CD14-positive monocyte (primary cell): ENCODE data around the gene CLDN22. TPM values are rescaled to one million over a fixed set of nuclear protein-coding genes. Genes with fewer than 3 reads are reported as not detected.

ENCODE experiments used
- DNase-seq, 3 donors: peaks; one replicate each; pipeline ENCODE4 v3.0.0-alpha.2; 2011 to 2022
- H2AFZ ChIP-seq: 2 replicates; pipeline ENCODE4 v1.6.0; 2012; ENCODE audit warnings: mild to moderate bottlenecking, low read depth, low read length, inconsistent platforms; ENCODE audit not compliant: insufficient read depth, poor library complexity, severe bottlenecking
- H3K27ac ChIP-seq, 2 donors: 1 replicate in 1 of 2; 2 replicates in 1 of 2; pipeline ENCODE4 v1.5.1; 2012 to 2013; ENCODE audit warnings: low read length in 2 of 2, control low read depth in 1 of 2, inconsistent platforms in 1 of 2, low read depth in 1 of 2, mild to moderate bottlenecking in 1 of 2
- H3K27me3 ChIP-seq, 2 donors: one replicate each; pipeline versions ENCODE4 v1.6.0 to v1.6.1; 2011 to 2013; ENCODE audit warnings: low read length in 2 of 2; ENCODE audit not compliant: control insufficient read depth in 2 of 2, insufficient read depth in 2 of 2
- H3K36me3 ChIP-seq, 2 donors: replicated peaks in 1 of 2; 1 replicate in 1 of 2; 2 replicates in 1 of 2; pipeline versions ENCODE4 v1.5.1 to v1.6.1; 2012 to 2013; ENCODE audit warnings: low read length in 2 of 2, control low read depth in 1 of 2, inconsistent platforms in 1 of 2, mild to moderate bottlenecking in 1 of 2; ENCODE audit not compliant: insufficient read depth in 2 of 2, control insufficient read depth in 1 of 2
- H3K4me1 ChIP-seq, 2 donors: 1 replicate in 1 of 2; 2 replicates in 1 of 2; pipeline versions ENCODE4 v1.5.1 to v1.6.1; 2012 to 2013; ENCODE audit warnings: low read length in 2 of 2, control low read depth in 1 of 2, inconsistent platforms in 1 of 2, mild to moderate bottlenecking in 1 of 2, moderate library complexity in 1 of 2; ENCODE audit not compliant: insufficient read depth in 2 of 2, control insufficient read depth in 1 of 2
- H3K4me2 ChIP-seq: replicated peaks from 2 replicates; pipeline ENCODE3; 2012; ENCODE audit warnings: low read length, moderate library complexity, mild to moderate bottlenecking; ENCODE audit not compliant: poor library complexity, severe bottlenecking; ENCODE audit errors: extremely low read depth
- H3K4me3 ChIP-seq, 3 experiments: fragments of 200-600 bp in 1 of 3; sonication (generic) in 1 of 3; replicated peaks in 1 of 3; 1 replicate in 2 of 3; 2 replicates in 1 of 3; pipeline ENCODE4 v1.5.1; 2011 to 2013; ENCODE audit warnings: low read length in 3 of 3, mild to moderate bottlenecking in 3 of 3, control low read depth in 2 of 3, low read depth in 2 of 3, inconsistent platforms in 1 of 3, moderate library complexity in 1 of 3
- H3K79me2 ChIP-seq: 2 replicates; pipeline ENCODE4 v1.6.0; 2012; ENCODE audit warnings: mild to moderate bottlenecking, control low read depth, inconsistent platforms, low read length, moderate library complexity; ENCODE audit not compliant: insufficient read depth
- H3K9ac ChIP-seq: 2 replicates; pipeline ENCODE4 v1.6.0; 2017; ENCODE audit warnings: low read length, mild to moderate bottlenecking; ENCODE audit not compliant: insufficient read depth, poor library complexity, severe bottlenecking
- H3K9me3 ChIP-seq, 2 donors: replicated peaks in 1 of 2; 1 replicate in 1 of 2; 2 replicates in 1 of 2; pipeline versions ENCODE4 v1.5.1 to v1.6.1; 2012 to 2013; ENCODE audit warnings: low read length in 2 of 2, control low read depth in 1 of 2; ENCODE audit not compliant: control insufficient read depth in 1 of 2, insufficient read depth in 1 of 2
- H4K20me1 ChIP-seq: 2 replicates; pipeline ENCODE4 v1.6.0; 2012; ENCODE audit warnings: mild to moderate bottlenecking, low read length, control low read depth, moderate library complexity; ENCODE audit not compliant: insufficient read depth
- H3K27ac Mint-ChIP-seq, 7 donors: one replicate each; pipeline ENCODE4 v1.8.0; 2020; ENCODE audit warnings: mild to moderate bottlenecking in 7 of 7, mixed read lengths in 7 of 7, moderate library complexity in 6 of 7, inconsistent platforms in 2 of 7
- H3K27me3 Mint-ChIP-seq, 3 donors: one replicate each; pipeline ENCODE4 v1.8.0; 2021 to 2022; ENCODE audit warnings: low read depth in 3 of 3, mild to moderate bottlenecking in 3 of 3, mixed read lengths in 3 of 3, moderate library complexity in 3 of 3, inconsistent platforms in 1 of 3
- H3K36me3 Mint-ChIP-seq, 2 donors: one replicate each; pipeline ENCODE4 v1.8.0; 2020; ENCODE audit warnings: mixed read lengths in 2 of 2, inconsistent platforms in 1 of 2, mild to moderate bottlenecking in 1 of 2
- H3K4me1 Mint-ChIP-seq: one replicate; pipeline ENCODE4 v1.8.0; 2020; ENCODE audit warnings: mild to moderate bottlenecking, mixed read lengths
- H3K4me3 Mint-ChIP-seq, 2 donors: one replicate each; pipeline ENCODE4 v1.8.0; 2020; ENCODE audit warnings: mild to moderate bottlenecking in 2 of 2, mixed read lengths in 2 of 2, moderate library complexity in 1 of 2
- H3K9me3 Mint-ChIP-seq, 7 donors: one replicate each; pipeline ENCODE4 v1.8.0; 2020 to 2022; ENCODE audit warnings: mixed read lengths in 7 of 7, mild to moderate bottlenecking in 6 of 7, moderate library complexity in 6 of 7, inconsistent platforms in 2 of 7
- CTCF ChIP-seq: fragments of 200-600 bp; IDR thresholded peaks from one replicate; pipeline ENCODE4 v1.8.0; 2022; ENCODE audit warnings: antibody characterized with exemption, mild to moderate bottlenecking
- WGBS: methylation state at CpG from one replicate; pipeline ENCODE4 v1.1.5; 2013; ENCODE audit warnings: missing lambda C conversion rate; ENCODE audit not compliant: insufficient coverage; 5-methylcytosine and 5-hydroxymethylcytosine counted together
- intact Hi-C, 2 donors: fragments of 100-400 bp; cut with micrococcal nuclease; formaldehyde crosslinking; loops; one replicate each; pipeline versions ENCODE4 v1.15.0 to v1.15.1; 2023
- polyA plus RNA-seq, 3 donors: library from polyadenylated mRNA; depleted of rRNA in 1 of 3; unstranded in 2 of 3; stranded (reverse) in 1 of 3; fragments of 300-500 nt in 2 of 3; fragments of >200 nt in 1 of 3; fragmentation: Illumina TruSeq in 2 of 3; gene quantifications; 1 replicate in 2 of 3; 2 replicates in 1 of 3; pipeline ENCODE4 v1.2.3, GENCODE V29; 2012 to 2021

Gene CLDN22
- polyA plus RNA-seq, 3 donors = not detected

- Histone ChIP-seq H3K36me3 (no peaks in the 10 kb centered on the region), H3K4me1 (no peaks in the 10 kb centered on the region), H2AFZ (no peak overlapping the region), H3K4me3 (no peak overlapping the region), H3K79me2 (no peaks in the 10 kb centered on the region), H3K27me3 (no peaks in the 10 kb centered on the region), H4K20me1 (no peaks in the 10 kb centered on the region), H3K27ac (no peak overlapping the region), H3K9me3 (no peaks in the 10 kb centered on the region), H3K4me2 (no peak overlapping the region), H3K9ac (no peak overlapping the region)
- Mint-ChIP-seq H3K4me3 (no peak overlapping the region), H3K27me3 (peaks cover 2 to 9% (median 5%) of the 10 kb centered on the region in 3 donors), H3K27ac (no peak overlapping the region), H3K4me1 (peaks cover 2% of the 10 kb centered on the region), H3K36me3 (no peaks in the 10 kb centered on the region), H3K9me3 (peaks cover 0 to 2% (median 0%) of the 10 kb centered on the region in 7 donors)
- intact Hi-C loops = no loop called here
- WGBS = no CpG with 5 or more reads among the region's 3 CpGs
- TF ChIP-seq CTCF = no peak
- DNase-seq = peak in 1 of 3 donors; percentile 24
These were observed 15.4 kb upstream of the CLDN22 start for GRCh38 chr4:183335369-183335940.

- Mint-ChIP-seq H3K4me3 (no peak overlapping the region), H3K27me3 (peaks cover 2 to 8% (median 7%) of the 10 kb centered on the region in 3 donors), H3K9me3 (peaks cover 0 to 4% (median 0%) of the 10 kb centered on the region in 7 donors), H3K4me1 (peaks cover 2% of the 10 kb centered on the region), H3K27ac (no peak overlapping the region), H3K36me3 (no peaks in the 10 kb centered on the region)
- no peaks in the 10 kb centered on the region for H3K4me1 ChIP-seq
- no peak for DNase-seq
- H4K20me1 ChIP-seq = no peaks in the 10 kb centered on the region
- H3K9ac ChIP-seq = no peak overlapping the region
- no peak overlapping the region for H3K27ac ChIP-seq
- H3K4me3 ChIP-seq = no peak overlapping the region
- intact Hi-C loops = no loop called here
- no peaks in the 10 kb centered on the region for H3K27me3 ChIP-seq
- H3K4me2 ChIP-seq = no peak overlapping the region
- no peaks in the 10 kb centered on the region for H3K9me3 ChIP-seq
- no peaks in the 10 kb centered on the region for H3K79me2 ChIP-seq
- H3K36me3 ChIP-seq = no peaks in the 10 kb centered on the region
- no peak for TF ChIP-seq CTCF
- WGBS = 93% methylated on average over 4 of the region's 6 CpGs
- no peak overlapping the region for H2AFZ ChIP-seq
These were observed 13.9 kb upstream of the CLDN22 start for GRCh38 chr4:183333983-183334382.
